ENCODE measurements around the gene ADAMTS19.

The ADAMTS19 gene

GRCh38 chr5:129773376-129773775, 313.3 kb downstream of the ADAMTS19 start:
- no peak for DNase-seq

- DNase-seq, result no peak
These were observed 321.5 kb downstream of the ADAMTS19 start for GRCh38 chr5:129781594-129781993.
